IPS-15b (cell line): ENCODE measurements around the gene RNF208.
A peak's percentile ranks its signal among the peaks of the same experiment; 100 is the strongest.
"Not testable (repeated sequence)": the region's sequence is repeated elsewhere in the genome, so short reads cannot be mapped to it uniquely, and the experiment has no call there.

Source experiments
- H3K27me3 ChIP-seq: one replicate; pipeline ENCODE4 v1.6.1; 2013; ENCODE audit warnings: low read length; ENCODE audit not compliant: control insufficient read depth, insufficient read depth
- H3K36me3 ChIP-seq: one replicate; pipeline ENCODE4 v1.6.1; 2013; ENCODE audit warnings: low read length; ENCODE audit not compliant: control insufficient read depth, insufficient read depth
- H3K4me1 ChIP-seq: one replicate; pipeline ENCODE4 v1.6.1; 2013; ENCODE audit warnings: mild to moderate bottlenecking, low read length; ENCODE audit not compliant: control insufficient read depth, insufficient read depth
- H3K4me3 ChIP-seq: one replicate; pipeline ENCODE4 v1.5.1; 2013; ENCODE audit warnings: low read depth, low read length
- H3K9ac ChIP-seq: one replicate; pipeline ENCODE4 v1.6.1; 2013; ENCODE audit warnings: low read depth, mild to moderate bottlenecking, low read length
- H3K9me3 ChIP-seq: one replicate; pipeline ENCODE4 v1.6.1; 2013; ENCODE audit warnings: mild to moderate bottlenecking, low read length; ENCODE audit not compliant: control insufficient read depth, insufficient read depth

The RNF208 gene

GRCh38 chr9:137263506-137263905 lies 41.5 kb upstream of the RNF208 start:
- Histone ChIP-seq H3K4me1 (no peaks in the 10 kb centered on the region), H3K27me3 (no peaks in the 10 kb centered on the region), H3K36me3 (peaks cover 49% of the 10 kb centered on the region), H3K9me3 (no peaks in the 10 kb centered on the region), H3K9ac (no peak overlapping the region), H3K4me3 (no peak overlapping the region)

GRCh38 chr9:137262909-137263285 lies 40.9 kb upstream of the RNF208 start:
- Histone ChIP-seq H3K9ac (no peak overlapping the region), H3K4me1 (no peaks in the 10 kb centered on the region), H3K36me3 (peaks cover 47% of the 10 kb centered on the region), H3K9me3 (no peaks in the 10 kb centered on the region), H3K4me3 (no peak overlapping the region), H3K27me3 (no peaks in the 10 kb centered on the region)

- not testable (repeated sequence) for H3K4me3 ChIP-seq, H3K27me3 ChIP-seq, H3K9me3 ChIP-seq, H3K4me1 ChIP-seq, H3K9ac ChIP-seq
- H3K36me3 ChIP-seq: peaks cover 47% of the 10 kb centered on the region
These were observed 40.3 kb upstream of the RNF208 start for GRCh38 chr9:137262173-137262908.

- H3K36me3 ChIP-seq: peaks cover 15% of the 10 kb centered on the region
- no peaks in the 10 kb centered on the region for H3K27me3 ChIP-seq
- H3K4me3 ChIP-seq: no peak overlapping the region
- no peaks in the 10 kb centered on the region for H3K9me3 ChIP-seq
- no peak overlapping the region for H3K9ac ChIP-seq
- H3K4me1 ChIP-seq: peaks cover 4% of the 10 kb centered on the region
These were observed 34.8 kb upstream of the RNF208 start for GRCh38 chr9:137256856-137257255.

GRCh38 chr9:137256362-137256761 lies 34.3 kb upstream of the RNF208 start:
- H3K4me3 ChIP-seq: peak overlapping the region; percentile 80
- peaks cover 15% of the 10 kb centered on the region for H3K36me3 ChIP-seq
- H3K27me3 ChIP-seq: no peaks in the 10 kb centered on the region
- H3K9me3 ChIP-seq: no peaks in the 10 kb centered on the region
- H3K9ac ChIP-seq: no peak overlapping the region
- H3K4me1 ChIP-seq: peaks cover 4% of the 10 kb centered on the region

- Histone ChIP-seq H3K9me3 (no peaks in the 10 kb centered on the region), H3K9ac (peak overlapping the region; percentile 79), H3K27me3 (no peaks in the 10 kb centered on the region), H3K36me3 (peaks cover 15% of the 10 kb centered on the region), H3K4me3 (peak overlapping the region; percentile 80), H3K4me1 (peaks cover 4% of the 10 kb centered on the region)
These were observed 33.5 kb upstream of the RNF208 start for GRCh38 chr9:137255448-137256114.

- Histone ChIP-seq H3K36me3 (peaks cover 15% of the 10 kb centered on the region), H3K4me3 (peak within 1 kb of the TSS; percentile 86), H3K9ac (peak within 1 kb of the TSS; percentile 81), H3K27me3 (no peaks in the 10 kb centered on the region), H3K9me3 (no peaks in the 10 kb centered on the region), H3K4me1 (peaks cover 4% of the 10 kb centered on the region)
These were observed 32.8 kb upstream of the RNF208 start, which contains the start of gene NELFB for GRCh38 chr9:137254624-137255447. NELFB (plus strand) TSS chr9:137255327.

GRCh38 chr9:137253717-137254623 lies 31.9 kb upstream of the RNF208 start:
- no peaks in the 10 kb centered on the region for H3K27me3 ChIP-seq
- H3K4me1 ChIP-seq: peaks cover 4% of the 10 kb centered on the region
- H3K9me3 ChIP-seq: no peaks in the 10 kb centered on the region
- H3K9ac ChIP-seq: peak overlapping the region; percentile 81
- H3K4me3 ChIP-seq: peak overlapping the region; percentile 86
- peaks cover 11% of the 10 kb centered on the region for H3K36me3 ChIP-seq

- Histone ChIP-seq H3K4me1 (peaks cover 4% of the 10 kb centered on the region), H3K4me3 (no peak overlapping the region), H3K27me3 (no peaks in the 10 kb centered on the region), H3K36me3 (peaks cover 8% of the 10 kb centered on the region), H3K9me3 (no peaks in the 10 kb centered on the region), H3K9ac (no peak overlapping the region)
These were observed 30.8 kb upstream of the RNF208 start for GRCh38 chr9:137252555-137253506.

- peaks cover 4% of the 10 kb centered on the region for H3K4me1 ChIP-seq
- H3K9ac ChIP-seq: peak overlapping the region; percentile 24
- H3K36me3 ChIP-seq: peaks cover 5% of the 10 kb centered on the region
- H3K9me3 ChIP-seq: no peaks in the 10 kb centered on the region
- H3K27me3 ChIP-seq: no peaks in the 10 kb centered on the region
- no peak overlapping the region for H3K4me3 ChIP-seq
These were observed 29.6 kb upstream of the RNF208 start for GRCh38 chr9:137251490-137252268.
